Epithelial cell of esophagus (primary cell): ENCODE data around the gene PSMB4.

ENCODE experiments used
- DNase-seq: peaks from one replicate; pipeline ENCODE4 v3.0.0; 2010; ENCODE audit warnings: low read depth
- H3K4me3 ChIP-seq: 2 replicates; pipeline ENCODE4 v1.5.1; 2011; ENCODE audit warnings: mild to moderate bottlenecking, low read length, control low read depth
- TF ChIP-seq, protein P1 (sequence below): IDR thresholded peaks from 2 replicates; pipeline ENCODE4 v1.5.1; 2011; ENCODE audit warnings: low read depth, mild to moderate bottlenecking, low read length, control low read depth, inconsistent platforms; ENCODE audit not compliant: insufficient read depth; ENCODE audit errors: missing control alignments

Gene PSMB4

GRCh38 chr1:151367658-151368392 lies 31.5 kb upstream of the PSMB4 start:
- no peak for DNase-seq
- H3K4me3 ChIP-seq, result no peak overlapping the region
- TF ChIP-seq, protein P1, sequence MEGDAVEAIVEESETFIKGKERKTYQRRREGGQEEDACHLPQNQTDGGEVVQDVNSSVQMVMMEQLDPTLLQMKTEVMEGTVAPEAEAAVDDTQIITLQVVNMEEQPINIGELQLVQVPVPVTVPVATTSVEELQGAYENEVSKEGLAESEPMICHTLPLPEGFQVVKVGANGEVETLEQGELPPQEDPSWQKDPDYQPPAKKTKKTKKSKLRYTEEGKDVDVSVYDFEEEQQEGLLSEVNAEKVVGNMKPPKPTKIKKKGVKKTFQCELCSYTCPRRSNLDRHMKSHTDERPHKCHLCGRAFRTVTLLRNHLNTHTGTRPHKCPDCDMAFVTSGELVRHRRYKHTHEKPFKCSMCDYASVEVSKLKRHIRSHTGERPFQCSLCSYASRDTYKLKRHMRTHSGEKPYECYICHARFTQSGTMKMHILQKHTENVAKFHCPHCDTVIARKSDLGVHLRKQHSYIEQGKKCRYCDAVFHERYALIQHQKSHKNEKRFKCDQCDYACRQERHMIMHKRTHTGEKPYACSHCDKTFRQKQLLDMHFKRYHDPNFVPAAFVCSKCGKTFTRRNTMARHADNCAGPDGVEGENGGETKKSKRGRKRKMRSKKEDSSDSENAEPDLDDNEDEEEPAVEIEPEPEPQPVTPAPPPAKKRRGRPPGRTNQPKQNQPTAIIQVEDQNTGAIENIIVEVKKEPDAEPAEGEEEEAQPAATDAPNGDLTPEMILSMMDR, result no peak

GRCh38 chr1:151368393-151369301 lies 30.7 kb upstream of the PSMB4 start:
- DNase-seq, result no peak
- H3K4me3 ChIP-seq, result no peak overlapping the region
- TF ChIP-seq, protein P1, result no peak

- TF ChIP-seq, protein P1, result no peak
Measured at GRCh38 chr1:151369302-151369610, 30.1 kb upstream of the PSMB4 start.

DNA sequence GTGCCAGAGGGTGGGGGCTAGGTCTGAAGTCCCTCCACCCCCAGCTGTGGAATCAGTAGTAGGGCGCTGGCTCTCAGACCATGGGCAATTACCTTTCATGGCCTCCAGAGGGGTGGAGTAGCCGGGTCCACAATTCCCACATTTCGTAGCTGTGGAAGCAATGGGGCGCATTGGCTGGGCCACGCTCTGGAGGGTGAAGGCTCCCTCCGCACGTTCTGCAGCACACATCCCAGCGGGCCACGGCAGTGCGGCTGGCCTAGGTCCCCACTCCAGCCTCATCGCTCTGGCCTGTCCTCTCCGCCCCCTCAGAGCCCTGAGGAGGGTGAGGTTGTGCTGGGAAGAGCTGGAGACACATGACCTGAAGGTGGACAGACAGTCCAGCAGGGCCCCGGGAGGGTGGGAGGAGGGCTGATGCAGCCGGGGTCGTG lies 29.7 kb upstream of the PSMB4 start:
- TF ChIP-seq, protein P1, result no peak
- no peak overlapping the region for H3K4me3 ChIP-seq
- no peak for DNase-seq

More at GRCh38 chr1:151369302-151369610, 30.1 kb upstream of the PSMB4 start:
- no peak for DNase-seq
- no peak overlapping the region for H3K4me3 ChIP-seq

- DNase-seq, result no peak
- no peak overlapping the region for H3K4me3 ChIP-seq
- TF ChIP-seq, protein P1, result no peak
Measured at GRCh38 chr1:151370211-151370911, 29.0 kb upstream of the PSMB4 start.

- DNase-seq, result peak; percentile 21
- no peak overlapping the region for H3K4me3 ChIP-seq
- TF ChIP-seq, protein P1, result no peak
Measured at GRCh38 chr1:151371370-151372057, 27.9 kb upstream of the PSMB4 start.
